Vagina (tissue), 2 donors: ENCODE measurements around the gene HLA-DMA.

Experiments used
- POLR2A ChIP-seq, 2 donors: fragments of 450-650 bp; IDR thresholded peaks; one replicate each; pipeline ENCODE4 v1.6.1; 2017; ENCODE audit warnings: antibody characterized with exemption in 2 of 2, mild to moderate bottlenecking in 2 of 2, moderate library complexity in 2 of 2
- POLR2AphosphoS5 ChIP-seq, 2 donors: sonication (generic); formaldehyde crosslinking; IDR thresholded peaks; one replicate each; pipeline ENCODE4 v1.9.0; 2017; ENCODE audit warnings: antibody characterized with exemption in 2 of 2, mild to moderate bottlenecking in 2 of 2, low read depth in 1 of 2; ENCODE audit not compliant: insufficient read depth in 1 of 2

GRCh38 chr6:32945953-32946352, 6.9 kb downstream of the HLA-DMA start:
- no peak for TF ChIP-seq POLR2A (IDR thresholded peaks at IDR 0.05)
- TF ChIP-seq POLR2AphosphoS5 (IDR thresholded peaks at IDR 0.05; ENCODE audit: insufficient read depth in 1 of 2, low read depth in 1 of 2) = no peak
